IMR-90 (cell line): ENCODE measurements around the gene CMTM1. TPM values are rescaled to one million over a fixed set of nuclear protein-coding genes. Genes with fewer than 3 reads are reported as not detected.

Experiments used
- ATAC-seq: fragments of 200-7000 bp; cut with Tn5 transposase; 2 replicates; pipeline ENCODE4 v1.9.1; 2020; ENCODE audit warnings: low read depth, mild to moderate bottlenecking, moderate library complexity
- BruUV-seq: library from RNA; stranded (reverse); fragments of 400-500 nt; replicated peaks from 2 replicates; lab custom pipeline; 2021; lab: Mats Ljungman, UMichigan
- CTCF ChIA-PET: fragments of 300-600 bp; formaldehyde crosslinking; extraction: SDS; loops from one replicate; lab custom pipeline; 2021; ENCODE audit warnings: antibody characterized with exemption; lab: Yijun Ruan, JAX
- POLR2A ChIA-PET: fragments of 300-600 bp; sonication (Branson Sonifier 250); formaldehyde crosslinking; loops from one replicate; lab custom pipeline; 2022; ENCODE audit warnings: antibody characterized with exemption; ENCODE audit not compliant: unreplicated experiment; lab: Charles Lee
- DNase-seq: peaks from one replicate; pipeline ENCODE4 v3.0.0; 2013
- H2AFZ ChIP-seq: replicated peaks from 2 replicates; pipeline ENCODE3; 2013; ENCODE audit warnings: low read length, mild to moderate bottlenecking; ENCODE audit not compliant: poor library complexity
- H2AK5ac ChIP-seq: 2 replicates; pipeline ENCODE4 v1.6.1; 2013; ENCODE audit warnings: low read depth, low read length, inconsistent platforms
- H2AK9ac ChIP-seq: replicated peaks from 2 replicates; pipeline ENCODE3; 2013; ENCODE audit warnings: mild to moderate bottlenecking, low read depth, low read length, moderate library complexity; ENCODE audit not compliant: poor library complexity
- H2BK120ac ChIP-seq: 2 replicates; pipeline ENCODE4 v1.6.1; 2013; ENCODE audit warnings: low read depth, low read length, inconsistent platforms
- H2BK15ac ChIP-seq: 3 replicates; pipeline ENCODE4 v1.6.1; 2013; ENCODE audit warnings: low read depth, low read length, inconsistent platforms
- H2BK20ac ChIP-seq: 2 replicates; pipeline ENCODE4 v1.6.1; 2013; ENCODE audit warnings: low read depth, mild to moderate bottlenecking, inconsistent platforms, low read length, moderate library complexity
- H2BK5ac ChIP-seq: 2 replicates; pipeline ENCODE4 v1.6.1; 2013; ENCODE audit warnings: mild to moderate bottlenecking, low read depth, low read length, inconsistent platforms; ENCODE audit not compliant: poor library complexity, severe bottlenecking
- H3K14ac ChIP-seq: replicated peaks from 2 replicates; pipeline ENCODE4 v1.6.1; 2013; ENCODE audit warnings: low read depth, low read length, inconsistent platforms
- H3K18ac ChIP-seq: 2 replicates; pipeline ENCODE4 v1.6.1; 2013; ENCODE audit warnings: low read depth, low read length, control low read depth
- H3K23ac ChIP-seq: 2 replicates; pipeline ENCODE4 v1.6.1; 2013; ENCODE audit warnings: low read depth, low read length, inconsistent platforms
- H3K27ac ChIP-seq: 2 replicates; pipeline ENCODE4 v1.5.1; 2013; ENCODE audit warnings: mild to moderate bottlenecking, control low read depth, low read length; ENCODE audit not compliant: insufficient read depth
- H3K27me3 ChIP-seq: 2 replicates; pipeline ENCODE4 v1.6.1; 2013; ENCODE audit warnings: low read length; ENCODE audit not compliant: control insufficient read depth, insufficient read depth
- H3K36me3 ChIP-seq: 2 replicates; pipeline ENCODE4 v1.6.1; 2013; ENCODE audit warnings: low read length, mixed read lengths; ENCODE audit not compliant: control insufficient read depth, insufficient read depth
- H3K4ac ChIP-seq: 2 replicates; pipeline ENCODE4 v1.6.1; 2013; ENCODE audit warnings: low read depth, low read length, inconsistent platforms
- H3K4me1 ChIP-seq: 2 replicates; pipeline ENCODE4 v1.6.1; 2013; ENCODE audit warnings: low read length, mixed read lengths; ENCODE audit not compliant: control insufficient read depth, insufficient read depth
- H3K4me2 ChIP-seq: 2 replicates; pipeline ENCODE4 v1.6.1; 2013; ENCODE audit warnings: low read depth, mild to moderate bottlenecking, control low read depth, low read length, moderate library complexity
- H3K4me3 ChIP-seq: 2 replicates; pipeline ENCODE4 v1.5.1; 2013; ENCODE audit warnings: low read depth, mild to moderate bottlenecking, control low read depth, low read length, moderate library complexity; ENCODE audit not compliant: insufficient read depth
- H3K56ac ChIP-seq: 2 replicates; pipeline ENCODE4 v1.6.1; 2013; ENCODE audit warnings: low read length, inconsistent platforms; ENCODE audit not compliant: insufficient read depth; ENCODE audit errors: extremely low read depth
- H3K79me1 ChIP-seq, 2 experiments: 2 replicates each; pipeline ENCODE4 v1.6.1; 2013; ENCODE audit warnings: low read length in 2 of 2, inconsistent platforms in 1 of 2, low read depth in 1 of 2
- H3K9ac ChIP-seq: 2 replicates; pipeline ENCODE4 v1.6.1; 2013; ENCODE audit warnings: low read depth, low read length, control low read depth
- H3K9me1 ChIP-seq: 2 replicates; pipeline ENCODE4 v1.6.1; 2013; ENCODE audit warnings: low read length, inconsistent platforms; ENCODE audit not compliant: insufficient read depth
- H3K9me3 ChIP-seq: 2 replicates; pipeline ENCODE4 v1.6.1; 2013; ENCODE audit warnings: low read length; ENCODE audit not compliant: control insufficient read depth, insufficient read depth
- H4K20me1 ChIP-seq: 2 replicates; pipeline ENCODE4 v1.6.1; 2013; ENCODE audit warnings: low read length, inconsistent platforms; ENCODE audit not compliant: insufficient read depth
- H4K5ac ChIP-seq: 2 replicates; pipeline ENCODE4 v1.6.1; 2013; ENCODE audit warnings: mild to moderate bottlenecking, low read depth, low read length, control low read depth
- H4K8ac ChIP-seq, 2 experiments: 2 replicates each; pipeline ENCODE4 v1.6.1; 2013; ENCODE audit warnings: low read depth in 2 of 2, low read length in 2 of 2, control low read depth in 1 of 2, inconsistent platforms in 1 of 2
- H4K91ac ChIP-seq: 2 replicates; pipeline ENCODE4 v1.6.1; 2013; ENCODE audit warnings: low read depth, low read length, inconsistent platforms; ENCODE audit not compliant: insufficient read depth
- BHLHE40 ChIP-seq: fragments of 150-350 bp; IDR thresholded peaks from 2 replicates; pipeline ENCODE4 v1.6.1; 2016; ENCODE audit warnings: mild to moderate bottlenecking, low read depth, low read length
- CEBPB ChIP-seq: IDR thresholded peaks from 2 replicates; pipeline ENCODE4 v1.6.1; 2012; ENCODE audit warnings: low read depth, low read length, improper control_type of control experiment
- CTCF ChIP-seq: conservative IDR thresholded peaks from 2 replicates; pipeline ENCODE4 v1.5.1; 2012; ENCODE audit warnings: mild to moderate bottlenecking, low read depth, low read length, improper control_type of control experiment
- FOS ChIP-seq: fragments of 150-350 bp; IDR thresholded peaks from 2 replicates; pipeline ENCODE4 v1.6.1; 2016; ENCODE audit warnings: low read depth, low read length
- MAFK ChIP-seq: IDR thresholded peaks from 2 replicates; pipeline ENCODE4 v1.6.1; 2012; ENCODE audit warnings: low read depth, low read length, improper control_type of control experiment
- MAZ ChIP-seq: IDR thresholded peaks from 2 replicates; pipeline ENCODE4 v1.6.1; 2012; ENCODE audit warnings: low read depth, mild to moderate bottlenecking, low read length, improper control_type of control experiment, moderate library complexity, borderline replicate concordance
- MXI1 ChIP-seq: IDR thresholded peaks from 2 replicates; pipeline ENCODE4 v1.6.1; 2012; ENCODE audit warnings: low read depth, mild to moderate bottlenecking, low read length, moderate library complexity, borderline replicate concordance
- NFE2L2 ChIP-seq: fragments of 150-350 bp; IDR thresholded peaks from 2 replicates; pipeline ENCODE4 v1.6.1; 2016; ENCODE audit warnings: low read depth, mild to moderate bottlenecking, low read length
- POLR2A ChIP-seq: IDR thresholded peaks from 2 replicates; pipeline ENCODE4 v1.6.1; 2012; ENCODE audit warnings: mild to moderate bottlenecking, low read depth, low read length
- RAD21 ChIP-seq: IDR thresholded peaks from 2 replicates; pipeline ENCODE4 v1.6.1; 2012; ENCODE audit warnings: low read length, improper control_type of control experiment
- RCOR1 ChIP-seq: IDR thresholded peaks from 2 replicates; pipeline ENCODE4 v1.6.1; 2012; ENCODE audit warnings: mild to moderate bottlenecking, low read length, improper control_type of control experiment; ENCODE audit not compliant: insufficient replicate concordance
- RFX5 ChIP-seq: IDR thresholded peaks from 2 replicates; pipeline ENCODE4 v1.8.0; 2012; ENCODE audit warnings: low read depth, mild to moderate bottlenecking, low read length, moderate library complexity
- SMC3 ChIP-seq: fragments of 150-350 bp; IDR thresholded peaks from 2 replicates; pipeline ENCODE4 v1.6.1; 2016; ENCODE audit warnings: low read depth, mild to moderate bottlenecking, antibody characterized with exemption, low read length, moderate library complexity
- USF2 ChIP-seq: fragments of 150-350 bp; IDR thresholded peaks from 2 replicates; pipeline ENCODE4 v1.6.1; 2017; ENCODE audit warnings: mild to moderate bottlenecking, antibody characterized with exemption, low read length, low read depth
- WGBS, 2 experiments: methylation state at CpG; one replicate each; pipeline versions ENCODE4 v1.1.5 to v1.1.7; 2013; ENCODE audit warnings: missing lambda C conversion rate in 2 of 2; ENCODE audit not compliant: insufficient read length in 1 of 2; ENCODE audit errors: extremely low coverage in 2 of 2; 5-methylcytosine and 5-hydroxymethylcytosine counted together
- dilution Hi-C: fragments of 300-500 bp; cut with HindIII; formaldehyde crosslinking; loops from one replicate; pipeline ENCODE4 v1.14.3; 2018; ENCODE audit warnings: low sequenced_read_pairs; ENCODE audit not compliant: unreplicated experiment
- in situ Hi-C: fragments of 300-500 bp; cut with MboI; formaldehyde crosslinking; loops from 3 replicates; pipeline ENCODE4 v1.14.3; 2019; ENCODE audit warnings: low sequenced_read_pairs, inconsistent platforms, mixed read lengths
- intact Hi-C: fragments of 100-400 bp; cut with micrococcal nuclease; formaldehyde crosslinking; loops from 2 replicates; pipeline ENCODE4 v1.10.0; 2022
- polyA plus RNA-seq, 3 experiments: library from polyadenylated mRNA; depleted of rRNA; stranded (reverse); fragments of >200 nt; gene quantifications; 2 replicates each; pipeline ENCODE4 v1.2.3, GENCODE V29; 2012; ENCODE audit warnings: low replicate concordance in 1 of 3
- total RNA-seq: library from RNA; depleted of rRNA; stranded (reverse); fragments of >200 nt; gene quantifications from 2 replicates; pipeline ENCODE4 v1.2.3, GENCODE V29; 2012
- TF ChIP-seq, protein P1 (sequence below): fragments of 150-350 bp; IDR thresholded peaks from 2 replicates; pipeline ENCODE4 v1.6.1; 2016; ENCODE audit warnings: low read depth, mild to moderate bottlenecking, low read length, moderate library complexity, borderline replicate concordance

The CMTM1 gene
- total and polyA plus RNA-seq, 2 of the 4 experiments (the other 2 are of a cell fraction): 0.54 to 2.1 TPM

DNA sequence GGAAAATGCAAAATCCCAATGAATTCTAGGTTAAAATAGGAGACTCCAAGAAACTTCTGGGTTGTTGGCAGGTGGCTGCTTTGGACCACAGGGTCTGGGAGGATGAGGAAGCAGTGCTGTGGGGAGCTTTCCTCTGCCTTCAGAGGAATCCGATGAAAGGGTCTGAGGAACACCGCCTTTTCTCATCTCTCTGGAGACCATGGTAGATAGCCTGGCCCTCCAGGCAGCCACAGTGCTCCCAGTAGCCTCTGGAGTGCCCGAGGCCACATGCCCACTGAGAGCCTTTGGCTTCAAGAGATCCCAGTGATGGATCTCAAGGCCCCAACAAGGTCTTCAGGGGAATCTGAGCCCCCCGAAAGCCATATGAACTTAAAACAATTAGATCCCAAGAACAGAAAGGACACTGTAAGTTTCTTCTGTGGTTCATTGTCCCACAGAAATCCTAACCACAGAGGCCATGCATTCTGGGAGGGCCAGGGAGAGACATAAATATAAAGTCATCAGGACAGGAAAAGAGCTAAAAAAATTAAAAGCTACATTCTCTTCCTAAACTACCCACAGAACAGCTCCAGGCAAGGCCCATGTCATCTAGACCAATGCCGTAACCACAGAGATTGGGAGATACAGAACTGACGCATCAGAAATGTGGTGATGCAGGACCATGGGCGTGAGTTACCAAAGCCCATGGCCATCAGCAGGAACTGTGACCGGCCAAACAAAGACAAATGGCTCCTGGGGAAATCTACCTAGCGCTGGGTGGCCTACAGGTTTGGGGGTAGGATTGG lies 40.7 kb upstream of the CMTM1 start:
- no peak for ATAC-seq
- CTCF ChIA-PET: no interaction called here
- POLR2A ChIA-PET: no interaction called here

More for the DNA sequence above, 40.7 kb upstream of the CMTM1 start:
- Histone ChIP-seq H2AK5ac (no peak overlapping the region), H2BK5ac (no peak overlapping the region), H3K18ac (no peak overlapping the region), H3K9me1 (peaks cover 27% of the 10 kb centered on the region), H2BK15ac (no peak overlapping the region), H4K20me1 (no peaks in the 10 kb centered on the region; the same call in 1 of the 2 replicates), H3K4me3 (no peak overlapping the region), H4K91ac (no peak overlapping the region), H2BK120ac (no peak overlapping the region), H4K8ac (no peak overlapping the region), H4K5ac (no peak overlapping the region), H3K56ac (no peak overlapping the region), H2BK20ac (no peak overlapping the region), H3K14ac (no peak overlapping the region), H2AK9ac (no peak overlapping the region), H3K27me3 (no peaks in the 10 kb centered on the region), H3K79me1 (peaks cover 3 to 11% of the 10 kb centered on the region in 2 experiments; a peak in 3 of 4 replicates), H3K36me3 (peaks cover 39% of the 10 kb centered on the region), H2AFZ (no peak overlapping the region), H3K9me3 (no peaks in the 10 kb centered on the region), H3K4me2 (no peak overlapping the region), H3K9ac (no peak overlapping the region), H3K4me1 (peaks cover 12% of the 10 kb centered on the region), H3K4ac (no peak overlapping the region), H3K27ac (no peak overlapping the region), H3K23ac (no peak overlapping the region)
- dilution Hi-C loops (no loop called here), in situ Hi-C loops (no loop called here), intact Hi-C loops (no loop called here)
- TF ChIP-seq POLR2A: no peak
- no peak for TF ChIP-seq NFE2L2
- TF ChIP-seq USF2: no peak
- no peak for TF ChIP-seq CTCF
- TF ChIP-seq MXI1: no peak
- TF ChIP-seq SMC3: no peak
- no peak for TF ChIP-seq FOS
- TF ChIP-seq MAZ: no peak
- TF ChIP-seq BHLHE40: no peak
- TF ChIP-seq, protein P1, sequence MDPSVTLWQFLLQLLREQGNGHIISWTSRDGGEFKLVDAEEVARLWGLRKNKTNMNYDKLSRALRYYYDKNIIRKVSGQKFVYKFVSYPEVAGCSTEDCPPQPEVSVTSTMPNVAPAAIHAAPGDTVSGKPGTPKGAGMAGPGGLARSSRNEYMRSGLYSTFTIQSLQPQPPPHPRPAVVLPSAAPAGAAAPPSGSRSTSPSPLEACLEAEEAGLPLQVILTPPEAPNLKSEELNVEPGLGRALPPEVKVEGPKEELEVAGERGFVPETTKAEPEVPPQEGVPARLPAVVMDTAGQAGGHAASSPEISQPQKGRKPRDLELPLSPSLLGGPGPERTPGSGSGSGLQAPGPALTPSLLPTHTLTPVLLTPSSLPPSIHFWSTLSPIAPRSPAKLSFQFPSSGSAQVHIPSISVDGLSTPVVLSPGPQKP: no peak
- TF ChIP-seq RAD21: no peak
- TF ChIP-seq MAFK: no peak
- TF ChIP-seq RFX5: no peak
- TF ChIP-seq RCOR1: no peak
- no peak for TF ChIP-seq CEBPB
- 87% methylated on average over 4 of the region's 9 CpGs; no CpG with 5 or more reads in 1 of the 2 experiments for WGBS, 2 experiments
- no TSS peak for BruUV-seq
- no peak for DNase-seq
